ENCODE data around the gene ZFYVE16. TPM values are rescaled to one million over a fixed set of nuclear protein-coding genes. Genes with fewer than 3 reads are reported as not detected.
A peak's percentile ranks its signal among the peaks of the same experiment; 100 is the strongest.
"Not testable (repeated sequence)": the region's sequence is repeated elsewhere in the genome, so short reads cannot be mapped to it uniquely, and the experiment has no call there.

The ZFYVE16 gene
- total and polyA plus RNA-seq, 2 experiments from 2014 or later, result 15.8 to 19.0 TPM

GRCh38 chr5:80399526-80400239 is 8.2 kb upstream of the ZFYVE16 start:
- Histone ChIP-seq H4K20me1 (ENCODE audit: insufficient read depth) (no peaks in the 10 kb centered on the region), H3K4me3 (no peak overlapping the region), H3K4me2 (ENCODE audit: unreplicated experiment) (no peak overlapping the region), H3K9me3 (ENCODE audit: low read depth) (no peaks in the 10 kb centered on the region), H3K9me2 (ENCODE audit: insufficient read depth) (no peaks in the 10 kb centered on the region), H3K4me1 (ENCODE audit: insufficient read depth) (no peaks in the 10 kb centered on the region; the same call in 1 of the 2 replicates), H3F3A (ENCODE audit: insufficient read depth) (peaks cover 4% of the 10 kb centered on the region; the same call in 1 of the 2 replicates), H3K79me2 (ENCODE audit: insufficient read depth) (no peaks in the 10 kb centered on the region), H3K36me3 (ENCODE audit: low read depth) (no peaks in the 10 kb centered on the region), H3K27me3 (replicated peaks; ENCODE audit: insufficient read depth) (no peaks in the 10 kb centered on the region), H2AFZ (peak overlapping the region; percentile 12; the same call in 1 of the 2 replicates), H3K27ac (peak overlapping the region; percentile 60), H3K9ac (no peak overlapping the region)
- WGBS, 2 experiments (ENCODE audit: low coverage in 1 of 2, low lambda C conversion rate in 2 of 2, missing lambda C conversion rate in 2 of 2), result 43 to 50% methylated on average over 1 of the region's 1 CpG
- in situ Hi-C loops (cut with MboI), result no loop called here
- TF ChIP-seq EZH2 (IDR thresholded peaks at IDR 0.05; ENCODE audit: insufficient read depth, poor library complexity, severe bottlenecking), result no peak
- TF ChIP-seq EZH2phosphoT487 (IDR thresholded peaks at IDR 0.05; ENCODE audit: insufficient read depth, low read depth), result no peak
- DNase-seq, result peak; percentile 88

GRCh38 chr5:80400368-80400767 is 7.5 kb upstream of the ZFYVE16 start:
- in situ Hi-C loops (cut with MboI); H3K9ac ChIP-seq; H3K36me3 ChIP-seq (ENCODE audit: low read depth); H3K4me3 ChIP-seq; H3K9me3 ChIP-seq (ENCODE audit: low read depth); H3K4me2 ChIP-seq (ENCODE audit: unreplicated experiment); H3K79me2 ChIP-seq (ENCODE audit: insufficient read depth); H3K9me2 ChIP-seq (ENCODE audit: insufficient read depth); H3K4me1 ChIP-seq (ENCODE audit: insufficient read depth); H4K20me1 ChIP-seq (ENCODE audit: insufficient read depth); H3F3A ChIP-seq (ENCODE audit: insufficient read depth); H3K27ac ChIP-seq; DNase-seq; H3K27me3 ChIP-seq (replicated peaks; ENCODE audit: insufficient read depth): not testable (repeated sequence)
- 94 to 96% methylated on average over 1 of the region's 1 CpG for WGBS, 2 experiments (ENCODE audit: low coverage in 1 of 2, low lambda C conversion rate in 2 of 2, missing lambda C conversion rate in 2 of 2)
- peak overlapping the region; percentile 12; the same call in 1 of the 2 replicates for H2AFZ ChIP-seq

GRCh38 chr5:80403782-80404181 is 4.1 kb upstream of the ZFYVE16 start:
- WGBS, 2 experiments (ENCODE audit: low coverage in 1 of 2, low lambda C conversion rate in 2 of 2, missing lambda C conversion rate in 2 of 2), result 92% methylated on average over 2 of the region's 2 CpGs
- Histone ChIP-seq H3K9me2 (ENCODE audit: insufficient read depth) (no peaks in the 10 kb centered on the region), H3K4me3 (no peak overlapping the region), H3K79me2 (ENCODE audit: insufficient read depth) (peaks cover 5% of the 10 kb centered on the region), H3K27me3 (replicated peaks; ENCODE audit: insufficient read depth) (no peaks in the 10 kb centered on the region), H3K9me3 (ENCODE audit: low read depth) (no peaks in the 10 kb centered on the region), H3K36me3 (ENCODE audit: low read depth) (no peaks in the 10 kb centered on the region), H3K4me1 (ENCODE audit: insufficient read depth) (peaks cover 5% of the 10 kb centered on the region), H3K9ac (no peak overlapping the region), H3K4me2 (ENCODE audit: unreplicated experiment) (no peak overlapping the region), H3K27ac (no peak overlapping the region), H4K20me1 (ENCODE audit: insufficient read depth) (no peaks in the 10 kb centered on the region), H3F3A (ENCODE audit: insufficient read depth) (peaks cover 10% of the 10 kb centered on the region), H2AFZ (no peak overlapping the region)
- TF ChIP-seq EZH2 (IDR thresholded peaks at IDR 0.05; ENCODE audit: insufficient read depth, poor library complexity, severe bottlenecking) (no peak), EZH2phosphoT487 (IDR thresholded peaks at IDR 0.05; ENCODE audit: insufficient read depth, low read depth) (no peak)
- DNase-seq, result no peak
- in situ Hi-C loops (cut with MboI), result no loop called here

GRCh38 chr5:80406980-80407734 is 707 bp upstream of the ZFYVE16 start:
- Histone ChIP-seq H3K36me3 (ENCODE audit: low read depth) (no peaks in the 10 kb centered on the region), H3F3A (ENCODE audit: insufficient read depth) (peaks cover 6% of the 10 kb centered on the region; the same call in 1 of the 2 replicates), H3K27me3 (replicated peaks; ENCODE audit: insufficient read depth) (no peaks in the 10 kb centered on the region), H3K4me1 (ENCODE audit: insufficient read depth) (peaks cover 30% of the 10 kb centered on the region), H4K20me1 (ENCODE audit: insufficient read depth) (no peaks in the 10 kb centered on the region), H3K9ac (peak overlapping the region; percentile 93), H3K9me3 (ENCODE audit: low read depth) (no peaks in the 10 kb centered on the region), H3K79me2 (ENCODE audit: insufficient read depth) (peaks cover 38% of the 10 kb centered on the region), H3K4me3 (peak overlapping the region; percentile 84), H3K4me2 (ENCODE audit: unreplicated experiment) (peak overlapping the region; percentile 73), H3K9me2 (ENCODE audit: insufficient read depth) (no peaks in the 10 kb centered on the region), H2AFZ (peak overlapping the region; percentile 92), H3K27ac (peak overlapping the region; percentile 94)
- WGBS, 2 experiments (ENCODE audit: low coverage in 1 of 2, low lambda C conversion rate in 2 of 2, missing lambda C conversion rate in 2 of 2), result 16 to 17% methylated on average over 20 to 31 of the region's 31 CpGs
- DNase-seq, result peak; percentile 47
- in situ Hi-C loops (cut with MboI), result no loop called here
- TF ChIP-seq EZH2phosphoT487 (IDR thresholded peaks at IDR 0.05; ENCODE audit: insufficient read depth, low read depth) (no peak), EZH2 (IDR thresholded peaks at IDR 0.05; ENCODE audit: insufficient read depth, poor library complexity, severe bottlenecking) (no peak)
